Activated CD4-positive, alpha-beta memory T cell treated with anti-CD3 and anti-CD28 coated beads for 36 hours (primary cell): ENCODE measurements around the gene MTCH1. TPM values are rescaled to one million over a fixed set of nuclear protein-coding genes. Genes with fewer than 3 reads are reported as not detected.

ENCODE experiments used
- CTCF ChIA-PET: fragments of 350-600 bp; sonication (Branson Sonifier 250); formaldehyde crosslinking; loops from one replicate; lab custom pipeline; 2021; ENCODE audit warnings: antibody characterized with exemption, inconsistent platforms; lab: Charles Lee
- POLR2A ChIA-PET: fragments of 350-600 bp; sonication (Branson Sonifier 250); formaldehyde crosslinking; loops from one replicate; lab custom pipeline; 2021; ENCODE audit warnings: antibody characterized with exemption; lab: Charles Lee
- DNase-seq: peaks from one replicate; pipeline ENCODE4 v3.0.0-alpha.2; 2020
- H3K27ac Mint-ChIP-seq: one replicate; pipeline ENCODE4 v1.8.0; 2021; ENCODE audit warnings: mixed read lengths
- H3K27me3 Mint-ChIP-seq: one replicate; pipeline ENCODE4 v1.8.0; 2021; ENCODE audit warnings: mixed read lengths
- H3K36me3 Mint-ChIP-seq: one replicate; pipeline ENCODE4 v1.8.0; 2021; ENCODE audit warnings: mixed read lengths
- H3K4me1 Mint-ChIP-seq: one replicate; pipeline ENCODE4 v1.8.0; 2021; ENCODE audit warnings: low read depth, mixed read lengths
- H3K4me3 Mint-ChIP-seq: one replicate; pipeline ENCODE4 v1.8.0; 2021; ENCODE audit warnings: mild to moderate bottlenecking, mixed read lengths
- H3K9me3 Mint-ChIP-seq: one replicate; pipeline ENCODE4 v1.8.0; 2021; ENCODE audit warnings: mixed read lengths
- intact Hi-C: fragments of 100-400 bp; cut with micrococcal nuclease; formaldehyde crosslinking; loops from one replicate; pipeline ENCODE4 v1.15.1; 2023
- total RNA-seq, 2 experiments: library from RNA; stranded (reverse); gene quantifications; one replicate each; pipeline ENCODE4 v1.2.3, GENCODE V29; 2021

MTCH1 gene
- total RNA-seq, 2 experiments from 2014 or later = 109 to 114 TPM

DNA sequence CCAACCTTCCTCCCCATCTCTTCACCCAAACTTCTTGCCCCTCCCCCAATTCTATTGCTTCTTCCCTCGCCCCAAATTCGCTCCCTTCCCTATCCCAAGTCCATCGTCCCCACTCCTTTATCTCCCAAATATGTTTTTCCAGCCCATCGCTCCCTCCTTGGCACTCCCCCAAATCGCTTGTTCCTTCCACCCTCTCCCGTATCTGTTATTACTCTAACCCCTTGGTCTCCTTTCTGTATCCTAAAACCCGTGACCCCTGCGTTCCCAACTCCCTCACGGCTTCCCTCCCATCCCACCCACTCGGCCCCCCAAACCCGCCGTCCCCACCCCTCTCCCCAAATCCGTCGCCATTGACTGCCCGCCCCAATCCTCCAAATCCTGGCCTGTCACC, 584 bp downstream of the MTCH1 start:
- Mint-ChIP-seq H3K36me3 (peaks cover 9% of the 10 kb centered on the region), H3K27ac (no peak overlapping the region), H3K4me1 (peaks cover 22% of the 10 kb centered on the region), H3K4me3 (no peak overlapping the region), H3K9me3 (no peaks in the 10 kb centered on the region), H3K27me3 (no peaks in the 10 kb centered on the region)
- intact Hi-C loops = loop anchor here (10.0 kb wide), 1 partner anchor 391 kb away; the partner anchor contains the start of gene SRSF3
- ChIA-PET CTCF (interaction anchor here (0.8 to 3.7 kb wide), 14 partner anchors 8 to 225 kb away, joined by 3 to 28 read pairs (median 3); partner anchors contain the start of genes C6orf89 and PPIL1), POLR2A (interaction anchor here (0.6 to 2.6 kb wide), 12 partner anchors 8 to 272 kb away, joined by 3 to 21 read pairs (median 4); partner anchors contain the start of genes C6orf89, PIM1, PPIL1 and TBC1D22B)
- DNase-seq = no peak

DNA sequence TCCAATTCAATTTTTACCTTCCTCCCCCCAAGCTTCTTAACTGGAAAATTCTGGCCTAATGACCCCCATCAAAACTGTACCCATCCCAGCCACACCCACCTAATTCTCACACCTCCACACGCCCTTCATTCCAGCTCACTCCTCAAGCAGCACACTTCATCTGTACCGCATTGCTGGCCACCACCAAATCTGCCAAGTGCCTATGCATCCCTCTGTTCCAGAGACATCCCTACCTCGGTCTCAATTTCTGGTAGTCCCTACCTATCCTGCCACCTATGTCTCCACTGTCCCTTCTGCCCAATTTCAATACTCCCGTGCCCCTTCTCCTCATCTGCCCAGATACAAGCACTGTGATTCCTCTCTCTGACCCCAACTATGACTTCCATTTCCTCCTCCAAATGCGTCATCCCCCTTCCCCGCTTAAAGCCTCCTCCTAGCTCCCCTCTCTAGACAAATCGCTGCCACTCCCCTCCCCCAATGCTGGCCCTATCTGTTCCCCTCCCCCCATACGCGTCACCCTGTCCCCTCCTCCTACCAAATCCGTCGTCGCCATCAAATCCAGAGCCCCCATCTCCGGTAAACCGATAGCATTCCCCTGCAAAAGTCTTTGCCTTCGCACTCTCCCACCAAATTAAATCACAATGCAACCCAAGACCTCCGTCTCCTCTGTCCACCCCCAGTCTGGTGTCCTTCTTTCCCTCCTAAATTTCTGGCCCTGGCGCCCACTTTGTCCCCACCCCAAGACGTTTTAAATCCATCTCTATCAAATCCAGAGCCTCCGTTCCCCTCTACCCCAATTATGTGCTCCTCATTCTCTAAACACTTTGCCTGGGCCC, 1.2 kb downstream of the MTCH1 start:
- no peak overlapping the region for H3K4me3 Mint-ChIP-seq
- H3K9me3 Mint-ChIP-seq = no peaks in the 10 kb centered on the region
- POLR2A ChIA-PET = interaction anchor here (0.7 to 2.6 kb wide), 4 partner anchors 22 to 185 kb away, joined by 3 to 21 read pairs (median 4); partner anchors contain the start of genes PIM1 and PPIL1
- H3K27me3 Mint-ChIP-seq = no peaks in the 10 kb centered on the region
- peak; percentile 84 for DNase-seq
- CTCF ChIA-PET = interaction anchor here (0.9 to 3.7 kb wide), 4 partner anchors 8 to 110 kb away, joined by 3 to 28 read pairs (median 4); partner anchors contain the start of gene PPIL1
- no peak overlapping the region for H3K27ac Mint-ChIP-seq
- peaks cover 27% of the 10 kb centered on the region for H3K4me1 Mint-ChIP-seq
- peaks cover 12% of the 10 kb centered on the region for H3K36me3 Mint-ChIP-seq
- intact Hi-C loops = loop anchor here (1.0 to 10.0 kb wide), 2 partner anchors 99 to 390 kb away; partner anchors contain the start of genes C6orf89 and SRSF3

DNA sequence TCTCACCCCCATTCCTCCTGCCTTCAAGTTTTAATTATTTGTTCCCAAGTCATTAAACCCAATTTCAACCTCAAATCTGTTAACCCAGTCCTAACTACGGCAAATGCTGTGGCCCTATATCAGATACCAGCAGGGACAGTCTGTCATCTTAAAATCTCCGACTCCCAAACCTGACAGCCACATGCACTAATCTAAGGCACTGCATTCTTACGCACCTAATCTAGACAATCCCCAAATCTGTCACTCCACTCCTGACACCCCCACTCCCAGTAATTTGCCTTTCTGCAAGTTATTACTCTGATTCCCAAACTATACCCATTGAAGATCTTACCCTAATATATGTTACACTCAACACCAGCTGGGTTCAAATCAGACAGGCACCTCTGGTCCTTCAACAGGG, 2.5 kb downstream of the MTCH1 start:
- POLR2A ChIA-PET = no interaction called here
- no peaks in the 10 kb centered on the region for H3K27me3 Mint-ChIP-seq

DNA sequence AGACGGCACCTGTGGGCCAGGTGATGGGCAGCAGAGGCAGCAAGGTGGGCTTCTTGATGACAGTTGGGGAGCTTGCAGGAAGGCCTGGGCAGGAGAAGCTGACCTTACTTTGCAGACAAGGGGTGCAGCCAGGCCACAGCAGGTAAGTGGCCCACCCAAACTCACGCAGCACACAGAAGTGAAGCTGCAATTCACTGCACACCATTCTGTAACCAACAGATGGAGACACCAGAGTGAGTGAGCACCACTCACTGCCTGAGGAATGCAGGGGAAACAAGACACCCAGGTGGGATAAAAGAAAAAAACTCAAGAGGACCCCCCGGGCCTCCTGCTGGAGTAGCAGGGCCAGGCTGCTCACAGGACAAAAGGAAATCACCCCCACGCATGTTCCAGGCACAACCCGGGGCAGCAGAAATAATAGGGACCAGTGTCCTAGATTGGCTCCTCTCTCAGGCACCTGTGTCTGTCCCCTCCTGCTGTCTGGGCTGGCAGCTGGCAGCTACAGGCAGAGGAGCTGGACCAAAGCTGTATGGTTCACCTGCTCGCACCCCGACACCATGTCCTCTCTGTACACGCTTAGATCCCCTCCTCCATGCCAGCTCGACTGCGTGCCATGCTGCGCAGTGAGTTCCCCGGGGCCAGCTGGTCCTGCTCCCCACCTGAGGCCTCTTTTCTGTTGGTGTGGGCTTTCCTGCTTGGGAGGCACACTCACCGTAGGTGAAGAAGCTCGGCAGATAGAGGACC, 4.9 kb downstream of the MTCH1 start:
- peaks cover 29% of the 10 kb centered on the region for H3K36me3 Mint-ChIP-seq
- CTCF ChIA-PET = interaction anchor here (1.4 kb wide), 2 partner anchors 37 to 96 kb away, joined by 4 to 6 read pairs; no protein-coding TSS in a partner anchor
- no peak for DNase-seq
- intact Hi-C loops = loop anchor here (10.0 kb wide), 1 partner anchor 386 kb away; the partner anchor contains the start of gene SRSF3
- H3K27me3 Mint-ChIP-seq = no peaks in the 10 kb centered on the region
- POLR2A ChIA-PET = interaction anchor here (1.0 kb wide), 1 partner anchor 31 kb away, joined by 3 read pairs; no protein-coding TSS in a partner anchor
- H3K9me3 Mint-ChIP-seq = no peaks in the 10 kb centered on the region
- no peak overlapping the region for H3K4me3 Mint-ChIP-seq
- H3K4me1 Mint-ChIP-seq = peaks cover 24% of the 10 kb centered on the region
- no peak overlapping the region for H3K27ac Mint-ChIP-seq

More for the DNA sequence above, 2.5 kb downstream of the MTCH1 start:
- peaks cover 31% of the 10 kb centered on the region for H3K4me1 Mint-ChIP-seq
- H3K9me3 Mint-ChIP-seq = no peaks in the 10 kb centered on the region
- H3K27ac Mint-ChIP-seq = no peak overlapping the region
- CTCF ChIA-PET = no interaction called here
- intact Hi-C loops = loop anchor here (10.0 kb wide), 1 partner anchor 389 kb away; the partner anchor contains the start of gene SRSF3
- DNase-seq = no peak
- peaks cover 14% of the 10 kb centered on the region for H3K36me3 Mint-ChIP-seq
- H3K4me3 Mint-ChIP-seq = no peak overlapping the region

DNA sequence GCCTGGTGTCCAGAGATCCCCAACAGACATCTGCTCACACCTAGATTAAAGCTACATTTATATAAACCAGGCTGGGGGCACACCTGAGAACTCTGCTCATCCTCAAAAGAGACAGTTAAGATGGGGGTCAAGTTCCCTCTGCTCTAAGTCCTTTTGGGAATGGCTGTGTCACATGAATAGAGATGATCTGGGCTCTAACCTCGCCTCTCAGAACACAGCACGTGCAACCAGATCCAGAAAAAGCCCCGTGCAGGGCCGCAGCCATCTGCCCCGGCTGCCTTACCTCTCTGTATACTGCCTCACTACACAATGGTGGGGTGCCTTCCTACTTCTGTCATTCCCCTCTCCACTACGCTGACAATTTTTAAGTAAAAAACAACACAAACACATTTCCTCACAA, 5.9 kb downstream of the MTCH1 start:
- no peak for DNase-seq
- peak overlapping the region; percentile 20 for H3K27ac Mint-ChIP-seq
- no peaks in the 10 kb centered on the region for H3K9me3 Mint-ChIP-seq
- peaks cover 24% of the 10 kb centered on the region for H3K4me1 Mint-ChIP-seq
- intact Hi-C loops = loop anchor here (10.0 kb wide), 1 partner anchor 385 kb away; the partner anchor contains the start of gene SRSF3
- POLR2A ChIA-PET = no interaction called here
- H3K4me3 Mint-ChIP-seq = no peak overlapping the region
- H3K36me3 Mint-ChIP-seq = peaks cover 38% of the 10 kb centered on the region
- CTCF ChIA-PET = interaction anchor here (1.7 kb wide), 1 partner anchor 95 kb away, joined by 11 read pairs; the partner anchor contains the start of gene C6orf89
- no peaks in the 10 kb centered on the region for H3K27me3 Mint-ChIP-seq

DNA sequence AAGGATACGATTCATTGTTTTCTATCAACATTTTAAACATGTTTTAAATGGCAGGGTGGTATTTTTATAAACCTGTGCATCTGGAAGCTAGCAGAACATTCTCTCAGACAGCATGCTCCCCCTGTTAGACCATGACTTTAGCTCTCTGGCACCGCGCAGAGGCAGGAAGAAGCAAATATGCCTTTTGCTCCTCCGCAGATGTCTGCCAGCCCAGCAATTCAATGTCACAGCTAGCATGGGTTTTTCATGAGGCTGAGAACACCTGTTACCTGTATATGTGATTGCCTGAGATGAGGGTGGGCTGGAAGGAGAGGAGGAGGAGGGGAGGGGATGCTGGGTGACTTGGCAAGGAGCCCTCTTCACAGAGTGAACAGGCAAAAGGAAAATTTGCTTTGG, 6.7 kb downstream of the MTCH1 start:
- no peak overlapping the region for H3K4me3 Mint-ChIP-seq
- H3K4me1 Mint-ChIP-seq = peaks cover 24% of the 10 kb centered on the region
- CTCF ChIA-PET = interaction anchor here (1.0 to 1.7 kb wide), 4 partner anchors 11 to 104 kb away, joined by 3 to 11 read pairs (median 4); partner anchors contain the start of gene C6orf89
- POLR2A ChIA-PET = interaction anchor here (0.8 kb wide), 1 partner anchor 94 kb away, joined by 3 read pairs; no protein-coding TSS in a partner anchor
- peaks cover 44% of the 10 kb centered on the region for H3K36me3 Mint-ChIP-seq
- H3K27ac Mint-ChIP-seq = peak overlapping the region; percentile 47
- H3K9me3 Mint-ChIP-seq = no peaks in the 10 kb centered on the region
- DNase-seq = peak; percentile 41
- intact Hi-C loops = no loop called here
- H3K27me3 Mint-ChIP-seq = no peaks in the 10 kb centered on the region

DNA sequence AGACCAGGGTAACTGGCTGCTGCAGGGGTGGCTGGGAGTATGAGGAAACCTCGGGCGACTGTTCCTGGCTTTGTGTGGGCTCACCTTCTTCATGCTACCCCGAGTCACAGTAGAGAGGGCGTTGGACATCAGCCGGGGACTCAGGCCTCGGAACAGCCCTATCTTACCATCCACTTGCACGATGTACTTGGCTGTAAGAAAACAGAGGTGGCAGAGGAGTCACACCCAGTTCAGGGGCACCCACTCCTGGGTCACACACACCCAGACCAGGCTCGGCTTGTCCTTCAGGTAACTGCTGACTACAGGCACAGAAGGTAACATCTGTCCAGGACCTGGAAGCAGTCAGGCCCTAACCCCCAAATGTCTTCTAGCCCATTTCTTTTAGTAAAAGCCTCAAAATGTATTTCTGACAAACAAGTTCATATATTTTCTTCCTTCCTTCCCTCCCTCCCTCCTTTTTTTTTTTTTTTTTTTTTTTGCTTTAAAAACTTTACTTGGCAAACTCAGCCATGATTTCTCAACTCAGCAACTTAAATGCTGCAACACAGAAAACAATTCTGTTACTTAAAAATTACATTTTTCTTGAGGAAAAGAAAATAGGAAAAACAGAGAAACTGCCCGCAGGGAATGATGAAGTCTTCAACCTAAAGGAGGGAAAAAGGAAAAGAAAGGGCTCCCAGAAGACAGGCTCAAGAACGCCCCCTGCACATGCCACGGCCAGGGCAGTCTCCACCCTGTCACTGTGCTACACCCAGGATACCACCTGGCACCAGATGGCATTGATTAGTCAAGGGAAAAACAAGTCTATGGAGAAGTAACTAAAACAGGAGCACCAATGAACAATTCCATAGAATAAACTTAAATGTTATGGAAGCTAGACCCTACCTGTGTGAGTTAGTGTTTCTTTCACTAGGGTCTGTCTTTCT, 7.3 kb downstream of the MTCH1 start:
- CTCF ChIA-PET = interaction anchor here (1.0 to 1.7 kb wide), 7 partner anchors 12 to 103 kb away, joined by 3 to 11 read pairs (median 5); partner anchors contain the start of gene C6orf89
- Mint-ChIP-seq H3K36me3 (peaks cover 44% of the 10 kb centered on the region), H3K27me3 (no peaks in the 10 kb centered on the region), H3K4me1 (peaks cover 24% of the 10 kb centered on the region), H3K4me3 (no peak overlapping the region), H3K9me3 (no peaks in the 10 kb centered on the region), H3K27ac (no peak overlapping the region)
- intact Hi-C loops = no loop called here
- POLR2A ChIA-PET = interaction anchor here (0.8 kb wide), 1 partner anchor 94 kb away, joined by 3 read pairs; no protein-coding TSS in a partner anchor
- no peak for DNase-seq

DNA sequence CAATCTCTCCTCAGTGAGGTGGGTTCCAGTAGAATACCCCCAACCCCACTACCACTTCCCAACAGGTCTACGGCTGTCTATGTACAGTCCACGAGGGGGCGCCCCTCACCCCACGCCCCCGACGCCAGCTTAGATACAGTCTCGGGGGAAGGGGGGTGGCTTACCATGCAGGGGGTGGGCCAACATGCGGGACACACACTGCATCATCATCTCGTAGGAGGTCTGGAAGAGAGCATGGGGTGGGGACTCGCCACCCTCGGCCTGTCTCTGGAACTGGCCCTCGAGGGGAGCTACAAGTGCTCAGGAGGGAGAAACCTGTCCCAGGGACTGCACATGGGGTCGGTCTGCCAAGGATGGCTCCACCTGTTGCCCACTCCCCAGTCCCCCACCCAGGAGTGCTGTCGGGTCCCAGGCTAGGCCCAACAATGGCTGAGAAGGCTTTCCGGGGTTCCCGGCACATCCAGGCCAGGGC, 8.5 kb downstream of the MTCH1 start:
- CTCF ChIA-PET = interaction anchor here (0.6 to 1.7 kb wide), 8 partner anchors 8 to 257 kb away, joined by 3 to 9 read pairs (median 4); partner anchors contain the start of genes C6orf89 and MTCH1
- H3K4me3 Mint-ChIP-seq = no peak overlapping the region
- intact Hi-C loops = no loop called here

DNA sequence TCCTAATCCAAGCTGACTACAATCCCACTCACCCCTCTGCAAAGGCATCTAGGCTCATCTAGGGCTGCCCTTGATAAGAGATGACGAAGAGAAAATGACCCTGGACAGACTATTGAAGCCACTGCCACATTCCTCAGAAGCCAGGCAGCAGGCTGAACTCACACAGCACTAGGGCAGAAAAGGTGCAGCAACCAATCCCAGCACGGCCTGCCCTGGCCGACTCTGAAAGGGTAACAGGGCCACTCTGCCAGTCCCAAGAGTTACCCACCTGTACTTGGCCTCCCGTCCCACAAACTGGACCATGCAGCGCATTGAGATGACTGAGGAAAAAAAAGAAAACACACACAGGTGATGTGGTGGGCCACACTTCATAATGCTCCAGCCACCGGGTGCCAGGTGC, 9.1 kb downstream of the MTCH1 start:
- Mint-ChIP-seq H3K4me3 (no peak overlapping the region), H3K4me1 (peaks cover 22% of the 10 kb centered on the region), H3K27ac (no peak overlapping the region), H3K27me3 (no peaks in the 10 kb centered on the region), H3K36me3 (peaks cover 46% of the 10 kb centered on the region), H3K9me3 (no peaks in the 10 kb centered on the region)
- ChIA-PET CTCF (interaction anchor here (1.2 to 2.2 kb wide), 7 partner anchors 9 to 233 kb away, joined by 3 to 9 read pairs (median 5); partner anchors contain the start of genes C6orf89 and MTCH1), POLR2A (no interaction called here)
- intact Hi-C loops = no loop called here
- DNase-seq = no peak

More for the DNA sequence above, 8.5 kb downstream of the MTCH1 start:
- POLR2A ChIA-PET = interaction anchor here (0.8 kb wide), 1 partner anchor 9 kb away, joined by 5 read pairs; the partner anchor contains the start of gene MTCH1
- peak; percentile 24 for DNase-seq
- peaks cover 24% of the 10 kb centered on the region for H3K4me1 Mint-ChIP-seq
- no peaks in the 10 kb centered on the region for H3K27me3 Mint-ChIP-seq
- no peak overlapping the region for H3K27ac Mint-ChIP-seq
- H3K36me3 Mint-ChIP-seq = peaks cover 45% of the 10 kb centered on the region
- H3K9me3 Mint-ChIP-seq = no peaks in the 10 kb centered on the region

DNA sequence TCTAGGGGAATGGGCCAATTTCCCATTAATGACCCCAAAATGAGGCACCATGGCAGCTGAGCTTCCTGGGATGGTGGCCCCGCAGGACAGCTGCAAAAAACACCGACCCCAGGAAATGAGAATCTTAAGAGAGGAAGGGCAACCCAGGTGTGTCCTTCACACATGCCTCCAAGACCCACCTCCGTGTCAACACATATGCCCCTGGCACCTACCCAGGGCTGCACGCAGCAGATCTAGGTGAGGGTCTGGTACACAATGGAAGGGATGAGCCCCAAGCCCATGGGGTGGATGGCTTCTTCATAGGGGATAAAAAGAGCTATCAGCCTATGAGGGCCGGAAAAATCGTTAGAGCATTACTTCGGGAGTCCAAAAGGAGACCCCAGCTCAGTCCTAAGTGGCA, 9.5 kb downstream of the MTCH1 start:
- no peak overlapping the region for H3K27ac Mint-ChIP-seq
- ChIA-PET POLR2A (no interaction called here), CTCF (interaction anchor here (1.3 to 2.2 kb wide), 3 partner anchors 9 to 63 kb away, joined by 3 to 9 read pairs (median 5); partner anchors contain the start of gene MTCH1)
- H3K36me3 Mint-ChIP-seq = peaks cover 44% of the 10 kb centered on the region
- intact Hi-C loops = no loop called here
- H3K4me1 Mint-ChIP-seq = peaks cover 18% of the 10 kb centered on the region
- no peaks in the 10 kb centered on the region for H3K9me3 Mint-ChIP-seq
- DNase-seq = no peak
- no peak overlapping the region for H3K4me3 Mint-ChIP-seq
- no peaks in the 10 kb centered on the region for H3K27me3 Mint-ChIP-seq
